Upper lobe of left lung (tissue), 6 donors: Measurements from ENCODE around the gene LIPC. TPM values are rescaled to one million over a fixed set of nuclear protein-coding genes. Genes with fewer than 3 reads are reported as not detected.

ENCODE experiments used
- ATAC-seq, 2 donors: fragments of 200-7000 bp; cut with Tn5 transposase; one replicate each; pipeline ENCODE4 v1.9.1; 2022; ENCODE audit warnings: mild to moderate bottlenecking in 2 of 2, moderate library complexity in 2 of 2; ENCODE audit not compliant: low FRiP score in 2 of 2
- DNase-seq, 2 donors: peaks; one replicate each; pipeline ENCODE4 v3.0.0-alpha.2; 2019 to 2020
- H3K27ac ChIP-seq, 4 donors: fragments of 200-600 bp; sonication (generic); one replicate each; pipeline ENCODE4 v1.5.1; 2016 to 2019
- H3K27me3 ChIP-seq, 4 donors: fragments of 200-600 bp; sonication (generic); one replicate each; pipeline ENCODE4 v1.5.1; 2017 to 2019
- H3K36me3 ChIP-seq, 4 donors: fragments of 200-600 bp; sonication (generic); one replicate each; pipeline ENCODE4 v1.5.1; 2016 to 2019
- H3K4me1 ChIP-seq, 4 donors: fragments of 200-600 bp; sonication (generic); one replicate each; pipeline ENCODE4 v1.5.1; 2018 to 2019
- H3K4me3 ChIP-seq, 4 donors: fragments of 200-600 bp; sonication (generic); one replicate each; pipeline ENCODE4 v1.5.1; 2017 to 2019; ENCODE audit warnings: mild to moderate bottlenecking in 2 of 4, moderate library complexity in 1 of 4
- H3K9me3 ChIP-seq, 4 donors: fragments of 200-600 bp; sonication (generic); one replicate each; pipeline ENCODE4 v1.5.1; 2018 to 2019
- CTCF ChIP-seq, 6 experiments: fragments of 450-650 bp in 4 of 6; fragments of 200-600 bp in 2 of 6; sonication (generic) in 2 of 6; IDR thresholded peaks; one replicate each; pipeline ENCODE4 v1.5.1; 2016 to 2019; ENCODE audit warnings: antibody characterized with exemption in 6 of 6
- EP300 ChIP-seq, 4 donors: sonication (generic); formaldehyde crosslinking; IDR thresholded peaks; one replicate each; pipeline ENCODE4 v1.5.1; 2017; ENCODE audit warnings: antibody characterized with exemption in 4 of 4, control low read depth in 2 of 4
- POLR2A ChIP-seq, 4 donors: fragments of 450-650 bp; IDR thresholded peaks; one replicate each; pipeline ENCODE4 v1.5.1; 2016 to 2017; ENCODE audit warnings: antibody characterized with exemption in 4 of 4, mild to moderate bottlenecking in 2 of 4
- POLR2AphosphoS5 ChIP-seq, 2 donors: sonication (generic); formaldehyde crosslinking; IDR thresholded peaks; one replicate each; pipeline ENCODE4 v1.5.1; 2017; ENCODE audit warnings: antibody characterized with exemption in 2 of 2
- WGBS, 2 donors: methylation state at CpG; one replicate each; pipeline ENCODE4 v1.1.5; 2017 to 2018; 5-methylcytosine and 5-hydroxymethylcytosine counted together
- total RNA-seq, 6 donors: library from RNA; depleted of rRNA in 4 of 6; stranded (reverse); fragments of >200 nt in 4 of 6; gene quantifications; one replicate each; pipeline versions ENCODE4 v1.1.0 to v1.2.1, GENCODE V29; 2016 to 2021
- donor health status: DM: no; HTN: no; CAD: no; lungs with moderate emphysema.
- donor health status: DM: no; HTN: yes; CAD: no; lungs with severe emphysema.

LIPC gene
- total RNA-seq, 6 donors from 2014 or later, result 0.40 to 0.89 (median 0.75) TPM; not detected in 2

- Histone ChIP-seq H3K36me3 (peaks cover 0 to 37% (median 4%) of the 10 kb centered on the region in 4 donors), H3K4me1 (no peaks in the 10 kb centered on the region)
- TF ChIP-seq POLR2A (IDR thresholded peaks at IDR 0.05), result no peak
- TF ChIP-seq CTCF (IDR thresholded peaks at IDR 0.05), result no peak
- no peak for TF ChIP-seq EP300 (IDR thresholded peaks at IDR 0.05)
- TF ChIP-seq POLR2AphosphoS5 (IDR thresholded peaks at IDR 0.05), result no peak
Measured at GRCh38 chr15:58605931-58606530, 174.2 kb downstream of the LIPC start.

GRCh38 chr15:58606577-58607080 is 174.8 kb downstream of the LIPC start:
- H3K27ac ChIP-seq, result no peak overlapping the region
- peaks cover 0 to 37% (median 4%) of the 10 kb centered on the region in 4 donors for H3K36me3 ChIP-seq
- 94 to 98% methylated on average over 4 of the region's 4 CpGs for WGBS, 2 donors
- H3K4me1 ChIP-seq, result no peaks in the 10 kb centered on the region
- no peak overlapping the region for H3K4me3 ChIP-seq
- H3K9me3 ChIP-seq, result no peaks in the 10 kb centered on the region
- ATAC-seq (no peak), DNase-seq (no peak)
- TF ChIP-seq POLR2AphosphoS5 (IDR thresholded peaks at IDR 0.05), result no peak
- TF ChIP-seq POLR2A (IDR thresholded peaks at IDR 0.05), result no peak
- no peak for TF ChIP-seq CTCF (IDR thresholded peaks at IDR 0.05)
- TF ChIP-seq EP300 (IDR thresholded peaks at IDR 0.05), result no peak
- no peaks in the 10 kb centered on the region for H3K27me3 ChIP-seq

More at GRCh38 chr15:58605931-58606530, 174.2 kb downstream of the LIPC start:
- 90 to 93% methylated on average over 3 of the region's 3 CpGs for WGBS, 2 donors
- no peak for ATAC-seq
- DNase-seq, result no peak
- Histone ChIP-seq H3K4me3 (no peak overlapping the region), H3K9me3 (no peaks in the 10 kb centered on the region), H3K27ac (no peak overlapping the region), H3K27me3 (no peaks in the 10 kb centered on the region)

- H3K9me3 ChIP-seq, result no peaks in the 10 kb centered on the region
- no peak overlapping the region for H3K4me3 ChIP-seq
- no peak overlapping the region for H3K27ac ChIP-seq
- no peaks in the 10 kb centered on the region for H3K27me3 ChIP-seq
- ATAC-seq, result no peak
- 79 to 83% methylated on average over 5 of the region's 5 CpGs for WGBS, 2 donors
- DNase-seq, result no peak
- peaks cover 0 to 31% (median 4%) of the 10 kb centered on the region in 4 donors for H3K36me3 ChIP-seq
- no peaks in the 10 kb centered on the region for H3K4me1 ChIP-seq
- TF ChIP-seq CTCF (IDR thresholded peaks at IDR 0.05) (no peak), POLR2AphosphoS5 (IDR thresholded peaks at IDR 0.05) (no peak), EP300 (IDR thresholded peaks at IDR 0.05) (no peak), POLR2A (IDR thresholded peaks at IDR 0.05) (no peak)
Measured at GRCh38 chr15:58608129-58608590, 176.4 kb downstream of the LIPC start.

DNA sequence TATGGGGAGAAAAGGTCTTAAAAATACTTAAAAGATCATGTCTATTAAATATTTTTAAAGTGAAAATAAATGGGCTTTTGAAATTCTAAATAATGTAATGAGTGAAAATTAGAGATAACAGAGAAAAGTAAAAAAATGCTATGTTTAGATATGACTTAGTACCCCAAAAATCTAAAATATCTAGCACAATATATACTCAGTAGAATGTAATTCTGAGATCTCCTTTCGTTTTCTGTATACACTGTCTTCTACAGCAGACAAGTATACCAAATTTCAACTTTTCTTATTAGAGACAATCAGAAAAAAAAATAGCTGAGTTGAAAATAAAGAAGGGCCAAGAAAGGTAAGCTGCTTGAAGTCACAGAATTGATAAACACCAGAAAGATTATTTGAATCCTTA is 176.9 kb downstream of the LIPC start:
- no peak for ATAC-seq
- 91 to 95% methylated on average over 1 of the region's 1 CpG for WGBS, 2 donors
- Histone ChIP-seq H3K4me3 (no peak overlapping the region), H3K27me3 (no peaks in the 10 kb centered on the region), H3K4me1 (no peaks in the 10 kb centered on the region), H3K36me3 (peaks cover 0 to 30% (median 6%) of the 10 kb centered on the region in 4 donors), H3K9me3 (peaks cover 0 to under 1% (median under 1%) of the 10 kb centered on the region in 4 donors), H3K27ac (no peak overlapping the region)
- TF ChIP-seq POLR2AphosphoS5 (IDR thresholded peaks at IDR 0.05) (no peak), POLR2A (IDR thresholded peaks at IDR 0.05) (no peak), CTCF (IDR thresholded peaks at IDR 0.05) (no peak), EP300 (IDR thresholded peaks at IDR 0.05) (no peak)
- no peak for DNase-seq
